HepG2 (cell line): ENCODE measurements around the gene LTBR. TPM values are rescaled to one million over a fixed set of nuclear protein-coding genes. Genes with fewer than 3 reads are reported as not detected.

ENCODE experiments used
- ATAC-seq: fragments of 200-7000 bp; cut with Tn5 transposase; 3 replicates; pipeline ENCODE4 v1.9.1; 2020; ENCODE audit warnings: mild to moderate bottlenecking, moderate library complexity
- BruUV-seq: library from RNA; stranded (reverse); fragments of 400-500 nt; replicated peaks from 2 replicates; lab custom pipeline; 2021; lab: Mats Ljungman, UMichigan
- CTCF ChIA-PET: fragments of 300-600 bp; formaldehyde crosslinking; extraction: SDS; loops from one replicate; lab custom pipeline; 2021; ENCODE audit warnings: low total read pairs, inconsistent platforms, low intra/inter-chr PET ratio; lab: Yijun Ruan, JAX
- POLR2A ChIA-PET: fragments of 350-600 bp; sonication (Branson Sonifier 250); formaldehyde crosslinking; loops from one replicate; lab custom pipeline; 2020; ENCODE audit warnings: antibody characterized with exemption, inconsistent platforms; lab: Yijun Ruan, JAX
- DNase-seq: peaks from one replicate; pipeline ENCODE4 v3.0.0-alpha.2; 2015; ENCODE audit warnings: low spot score
- FAIRE-seq: peaks from 3 replicates; lab custom pipeline; 2011; peaks lifted over from hg19 to GRCh38; lab: Jason Lieb, UNC
- H2AFZ ChIP-seq: one replicate; pipeline ENCODE4 v1.6.1; 2011; ENCODE audit warnings: low read length, inconsistent platforms
- H3K27ac ChIP-seq: fragments of 300-600 bp; 3 replicates; pipeline ENCODE4 v1.8.0; 2011; ENCODE audit warnings: mixed run types, mild to moderate bottlenecking, mixed read lengths, low read length, inconsistent platforms; ENCODE audit not compliant: insufficient read depth; ENCODE audit errors: extremely low read length
- H3K27me3 ChIP-seq, 2 experiments: fragments of 200-600 bp in 1 of 2; 2 replicates in 1 of 2; 3 replicates in 1 of 2; pipeline versions ENCODE4 v1.6.0 to v1.8.0; 2011; ENCODE audit warnings: low read length in 2 of 2, mild to moderate bottlenecking in 2 of 2, moderate library complexity in 2 of 2, inconsistent platforms in 1 of 2; ENCODE audit not compliant: insufficient read depth in 2 of 2, control insufficient read depth in 1 of 2
- H3K36me3 ChIP-seq, 2 experiments: fragments of 200-600 bp in 1 of 2; replicated peaks in 1 of 2; 2 replicates in 1 of 2; 3 replicates in 1 of 2; pipeline versions ENCODE4 v1.5.1 to v1.8.0; 2011; ENCODE audit warnings: low read length in 2 of 2, inconsistent platforms in 1 of 2; ENCODE audit not compliant: insufficient read depth in 2 of 2, control insufficient read depth in 1 of 2
- H3K4me1 ChIP-seq: 2 replicates; pipeline ENCODE4 v1.5.1; 2012; ENCODE audit warnings: low read length, inconsistent platforms; ENCODE audit not compliant: insufficient read depth
- H3K4me2 ChIP-seq: 2 replicates; pipeline ENCODE4 v1.6.0; 2011; ENCODE audit warnings: low read depth, low read length, inconsistent platforms
- H3K4me3 ChIP-seq, 3 experiments: fragments of 200-600 bp in 1 of 3; sonication (generic), shearing (Covaris generic) in 1 of 3; replicated peaks in 1 of 3; 2 replicates each; pipeline ENCODE4 v1.5.1; 2011 to 2016; ENCODE audit warnings: low read length in 3 of 3, inconsistent platforms in 2 of 3, low read depth in 2 of 3, mild to moderate bottlenecking in 2 of 3, control low read depth in 1 of 3, mixed read lengths in 1 of 3; ENCODE audit not compliant: insufficient read depth in 1 of 3
- H3K79me2 ChIP-seq: one replicate; pipeline ENCODE4 v1.6.1; 2011; ENCODE audit warnings: low read length, inconsistent platforms; ENCODE audit not compliant: insufficient read depth
- H3K9ac ChIP-seq: 2 replicates; pipeline ENCODE4 v1.6.0; 2011; ENCODE audit warnings: mild to moderate bottlenecking, low read depth, low read length, inconsistent platforms; ENCODE audit not compliant: insufficient read depth
- H3K9me3 ChIP-seq: 2 replicates; pipeline ENCODE4 v1.5.1; 2012; ENCODE audit warnings: mild to moderate bottlenecking, low read length
- H4K20me1 ChIP-seq: 2 replicates; pipeline ENCODE4 v1.6.0; 2011; ENCODE audit warnings: inconsistent platforms, mild to moderate bottlenecking, low read length, moderate library complexity; ENCODE audit not compliant: insufficient read depth
- AGO1 ChIP-seq: fragments of 200-400 bp; formaldehyde crosslinking; IDR thresholded peaks from 2 replicates; pipeline ENCODE4 v1.6.1; 2017; ENCODE audit warnings: mild to moderate bottlenecking, low read depth, low read length, moderate library complexity; ENCODE audit not compliant: poor library complexity, severe bottlenecking
- DMAP1 ChIP-seq: IDR thresholded peaks from 2 replicates; pipeline ENCODE4 v1.6.1; 2016
- HMG20A ChIP-seq: IDR thresholded peaks from 2 replicates; pipeline ENCODE4 v1.6.1; 2016; ENCODE audit warnings: borderline replicate concordance
- MEIS1 ChIP-seq: sonication (generic); formaldehyde crosslinking; IDR thresholded peaks from 2 replicates; pipeline ENCODE4 v1.9.0; 2021; ENCODE audit warnings: mild to moderate bottlenecking, missing genetic modification reagents, moderate library complexity, borderline replicate concordance
- MXD3 ChIP-seq: IDR thresholded peaks from 2 replicates; pipeline ENCODE4 v1.6.1; 2016; ENCODE audit warnings: mild to moderate bottlenecking, missing biosample characterization, missing genetic modification reagents
- RBAK ChIP-seq: sonication (generic); formaldehyde crosslinking; IDR thresholded peaks from 2 replicates; pipeline ENCODE4 v1.5.1; 2020; ENCODE audit warnings: mild to moderate bottlenecking, missing genetic modification reagents
- SOX5 ChIP-seq: IDR thresholded peaks from 2 replicates; pipeline ENCODE4 v1.6.1; 2016; ENCODE audit warnings: borderline replicate concordance
- TAF1 ChIP-seq: sonication (generic); formaldehyde crosslinking; IDR thresholded peaks from 2 replicates; pipeline ENCODE4 v1.4.0; 2020; ENCODE audit warnings: missing genetic modification reagents
- TFDP1 ChIP-seq: IDR thresholded peaks from 2 replicates; pipeline ENCODE4 v1.6.1; 2016; ENCODE audit warnings: missing compliant biosample characterization, missing genetic modification reagents, borderline replicate concordance
- ZBED4 ChIP-seq: sonication (generic); formaldehyde crosslinking; IDR thresholded peaks from 2 replicates; pipeline ENCODE4 v1.4.0; 2020; ENCODE audit warnings: missing genetic modification reagents, borderline replicate concordance
- ZBTB7A ChIP-seq: sonication (generic); formaldehyde crosslinking; IDR thresholded peaks from 2 replicates; pipeline ENCODE4 v1.8.0; 2022; ENCODE audit warnings: mild to moderate bottlenecking, missing genetic modification reagents
- ZFP36L1 ChIP-seq: sonication (generic); formaldehyde crosslinking; IDR thresholded peaks from 2 replicates; pipeline ENCODE4 v1.8.0; 2022; ENCODE audit warnings: mild to moderate bottlenecking, missing genetic modification reagents, moderate library complexity
- ZFP62 ChIP-seq: sonication (generic); formaldehyde crosslinking; IDR thresholded peaks from 2 replicates; pipeline ENCODE4 v1.4.0; 2020; ENCODE audit warnings: missing genetic modification reagents
- ZNF136 ChIP-seq: sonication (generic); formaldehyde crosslinking; IDR thresholded peaks from 2 replicates; pipeline ENCODE4 v1.8.1; 2022; ENCODE audit warnings: low read depth, mild to moderate bottlenecking, moderate library complexity, missing genetic modification reagents
- ZNF24 ChIP-seq: fragments of 450-650 bp; IDR thresholded peaks from 2 replicates; pipeline ENCODE4 v1.6.1; 2017; ENCODE audit warnings: antibody characterized with exemption, mild to moderate bottlenecking
- ZNF256 ChIP-seq: sonication (generic); formaldehyde crosslinking; conservative IDR thresholded peaks from 2 replicates; pipeline ENCODE4 v1.4.0; 2020; ENCODE audit warnings: missing genetic modification reagents
- ZNF292 ChIP-seq: sonication (generic); formaldehyde crosslinking; IDR thresholded peaks from 2 replicates; pipeline ENCODE4 v1.8.1; 2022; ENCODE audit warnings: mild to moderate bottlenecking, low read depth, missing genetic modification reagents, borderline replicate concordance
- ZNF460 ChIP-seq: sonication (generic); formaldehyde crosslinking; IDR thresholded peaks from 2 replicates; pipeline ENCODE4 v1.5.1; 2020; ENCODE audit warnings: missing genetic modification reagents, mild to moderate bottlenecking, borderline replicate concordance
- WGBS: methylation state at CpG from one replicate; pipeline ENCODE4 v1.1.6; 2017; ENCODE audit warnings: low lambda C conversion rate; 5-methylcytosine and 5-hydroxymethylcytosine counted together
- in situ Hi-C: cut with HindIII; loops from 2 replicates; pipeline ENCODE4 v1.10.0; 2017; ENCODE audit warnings: low pct_unique_long_range_greater_than_20kb; ENCODE audit not compliant: extremely low pct_ligation_motif_present
- intact Hi-C: fragments of 100-400 bp; cut with micrococcal nuclease; formaldehyde crosslinking; loops from one replicate; pipeline ENCODE4 v1.10.0; 2022; ENCODE audit not compliant: unreplicated experiment
- polyA plus RNA-seq, 8 experiments: library from polyadenylated mRNA; depleted of rRNA in 3 of 8; stranded (reverse) in 7 of 8; unstranded in 1 of 8; fragments of >200 nt; fragmentation: Illumina TruSeq in 4 of 8; extraction: Trizol in 4 of 8; gene quantifications; 2 replicates each; pipeline versions ENCODE4 v1.2.1 to v1.2.3, GENCODE V29; 2011 to 2016; ENCODE audit warnings: low read depth in 4 of 8, missing spikeins in 1 of 8, mixed read lengths in 1 of 8; ENCODE audit not compliant: insufficient read depth in 1 of 8
- total RNA-seq, 5 experiments: library from RNA; depleted of rRNA; stranded (reverse); fragments of >200 nt; fragmentation: Illumina TruSeq; extraction: Trizol; gene quantifications; 2 replicates each; pipeline ENCODE4 v1.2.3, GENCODE V29; 2016; ENCODE audit warnings: low read depth in 1 of 5
- TF ChIP-seq, protein P1 (sequence below): IDR thresholded peaks from 2 replicates; pipeline ENCODE4 v1.6.1; 2016; ENCODE audit warnings: low read depth, borderline replicate concordance

The LTBR gene
- total and polyA plus RNA-seq, 2 of the 13 experiments (the other 11 are each of a cell fraction or from before 2014, with no cell fraction given) = 31.4 to 34.8 TPM

- ATAC-seq (no peak), DNase-seq (no peak)
- in situ Hi-C loops = no loop called here
- CTCF ChIA-PET = no interaction called here
- Histone ChIP-seq H3K27me3 (no peaks in the 10 kb centered on the region), H3K79me2 (no peaks in the 10 kb centered on the region), H3K27ac (no peak overlapping the region), H4K20me1 (no peaks in the 10 kb centered on the region), H3K9me3 (no peaks in the 10 kb centered on the region), H3K36me3 (peaks cover 2 to 5% of the 10 kb centered on the region in 2 experiments; a peak in 2 of 5 replicates)
- no TSS peak for BruUV-seq
- intact Hi-C loops = no loop called here
- TF ChIP-seq SOX5 (CRISPR knock-in tag) (no peak), DMAP1 (no peak), ZNF460 (no peak), RBAK (CRISPR knock-in tag) (no peak), ZFP62 (CRISPR knock-in tag) (no peak), MXD3 (CRISPR knock-in tag) (no peak), TFDP1 (CRISPR knock-in tag) (no peak), HMG20A (CRISPR knock-in tag) (no peak), ZNF24 (no peak), ZNF292 (CRISPR knock-in tag) (no peak), ZBTB7A (CRISPR knock-in tag) (no peak), ZNF256 (CRISPR knock-in tag) (no peak), AGO1 (no peak), ZBED4 (CRISPR knock-in tag) (no peak), ZNF136 (CRISPR knock-in tag) (no peak), ZFP36L1 (CRISPR knock-in tag) (no peak), MEIS1 (no peak), TAF1 (CRISPR knock-in tag) (no peak)
- TF ChIP-seq, protein P1, sequence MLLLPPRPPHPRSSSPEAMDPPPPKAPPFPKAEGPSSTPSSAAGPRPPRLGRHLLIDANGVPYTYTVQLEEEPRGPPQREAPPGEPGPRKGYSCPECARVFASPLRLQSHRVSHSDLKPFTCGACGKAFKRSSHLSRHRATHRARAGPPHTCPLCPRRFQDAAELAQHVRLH (CRISPR knock-in tag) = no peak
- TF ChIP-seq, all 625 proteins: peak for 0
- Histone ChIP-seq H3K4me1 (peaks cover 12% of the 10 kb centered on the region; the same call in 1 of the 2 replicates), H3K4me3 (no peak overlapping the region), H3K9ac (no peak overlapping the region), H2AFZ (no peak overlapping the region), H3K4me2 (no peak overlapping the region)
- WGBS = 96% methylated on average over 2 of the region's 2 CpGs
- no peak for FAIRE-seq
- POLR2A ChIA-PET = no interaction called here
Measured at GRCh38 chr12:6396031-6396430, 12.1 kb downstream of the LTBR start.
